Measurements from ENCODE around the gene ANO2.

The ANO2 gene

GRCh38 chr12:5524769-5525436 lies 420.2 kb downstream of the ANO2 start:
- DNase-seq, result no peak

DNA sequence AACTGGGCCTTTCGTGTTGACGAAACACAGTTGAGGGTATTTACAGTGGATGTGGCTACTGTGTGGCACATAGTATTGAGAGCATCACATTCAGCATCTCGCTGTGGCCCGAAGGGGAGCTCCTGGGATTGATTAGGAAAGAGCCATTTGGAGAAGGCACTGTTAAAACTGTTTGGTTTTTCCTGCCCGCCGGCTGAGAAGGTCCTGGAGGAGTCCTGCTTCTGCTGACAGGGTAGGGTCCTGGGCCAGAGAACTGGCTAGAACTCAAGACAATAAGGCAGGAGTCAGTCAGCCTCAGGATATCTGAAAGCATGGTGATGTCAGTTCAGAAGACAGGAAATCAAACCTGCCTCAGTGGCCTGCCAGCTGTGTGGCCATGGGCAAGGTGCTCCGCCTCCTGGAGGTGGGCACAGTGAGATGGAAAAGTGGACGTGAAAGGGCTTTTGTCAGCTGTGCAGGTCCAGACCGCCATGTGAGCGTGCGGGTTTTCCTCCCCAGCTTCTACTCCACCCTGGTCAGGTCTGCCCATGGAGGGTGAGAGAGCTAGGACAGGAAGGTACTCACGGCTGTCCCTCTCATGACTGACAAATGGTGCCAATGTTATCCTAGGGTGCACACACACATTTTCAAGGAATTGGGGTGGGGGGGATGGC lies 420.8 kb downstream of the ANO2 start:
- DNase-seq, result no peak

DNA sequence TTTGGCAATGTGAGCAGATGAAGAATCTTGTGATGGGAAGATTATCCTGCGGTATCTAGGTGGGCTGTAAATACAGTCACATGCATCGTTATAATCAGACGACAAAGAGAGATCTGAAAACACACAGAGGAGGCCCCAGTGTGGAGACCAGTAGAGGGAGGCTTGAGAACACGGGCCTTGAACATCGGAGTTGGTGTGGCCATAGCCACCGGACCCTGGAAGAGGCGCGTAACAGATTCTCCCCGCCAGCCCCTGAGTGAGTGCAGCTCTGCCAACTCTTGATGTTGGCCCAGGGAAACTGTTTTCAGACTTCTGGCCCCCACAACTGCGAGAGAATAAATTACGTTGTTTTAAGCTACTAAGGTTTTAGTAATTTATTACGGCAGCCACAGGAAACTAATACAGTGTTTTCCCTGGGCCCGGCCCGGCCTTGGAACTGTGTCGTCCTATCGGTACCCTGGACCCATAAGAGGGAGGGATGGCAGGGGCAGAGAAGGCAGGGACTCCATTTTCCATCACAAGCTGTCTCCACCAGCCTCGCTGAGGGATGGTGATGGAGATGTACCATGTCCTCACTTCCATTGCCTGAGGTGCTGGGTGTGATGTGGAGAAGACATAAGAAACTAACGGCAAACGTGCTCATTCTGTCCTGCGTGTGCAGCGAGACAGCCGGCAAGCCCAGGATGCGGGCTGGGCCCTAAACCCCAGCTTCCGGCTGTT lies 421.5 kb downstream of the ANO2 start:
- no peak for DNase-seq

DNA sequence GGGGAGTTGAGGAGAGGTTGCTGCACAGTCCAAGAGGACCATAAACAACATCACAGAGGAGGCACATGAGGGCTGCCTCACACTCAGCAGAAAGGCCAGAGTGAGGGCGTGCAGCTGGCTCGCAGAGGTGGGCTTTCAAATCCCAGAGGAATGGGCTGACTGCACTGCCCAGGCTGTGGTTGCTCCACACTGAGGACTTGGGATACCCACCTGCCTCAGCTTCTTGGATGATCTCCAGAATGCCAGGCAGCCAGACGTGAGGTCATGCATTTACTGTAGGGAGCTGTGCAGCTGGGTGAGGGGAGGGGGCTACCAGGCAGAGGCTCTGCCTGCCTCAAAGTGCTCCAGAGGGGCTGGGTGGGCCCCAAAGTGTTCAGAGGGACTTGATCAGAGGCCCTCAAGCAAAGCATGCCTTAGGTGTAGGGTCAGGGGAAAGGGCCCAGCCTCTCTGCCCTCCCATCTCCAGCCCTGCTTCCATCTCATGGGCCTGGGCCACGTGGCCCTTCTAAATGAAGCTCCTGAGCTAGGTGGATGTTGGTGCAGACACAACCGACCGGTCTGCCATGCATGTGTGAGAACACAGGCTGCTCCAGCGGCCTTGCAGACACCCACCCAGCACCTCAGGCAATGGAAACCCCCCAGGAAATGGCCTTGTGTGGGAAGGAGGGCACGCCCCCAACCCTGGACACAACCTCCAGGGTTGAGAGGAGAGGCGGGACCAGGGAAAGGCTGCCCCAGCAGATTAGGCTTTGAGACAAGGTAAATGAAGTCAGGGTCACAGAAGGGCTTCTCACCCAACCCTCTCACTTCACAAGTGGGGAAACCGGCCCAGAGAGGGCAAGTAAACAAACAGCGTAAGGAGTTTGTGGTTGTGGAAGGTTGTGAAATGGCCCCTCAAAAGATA lies 422.4 kb downstream of the ANO2 start:
- no peak for DNase-seq

DNA sequence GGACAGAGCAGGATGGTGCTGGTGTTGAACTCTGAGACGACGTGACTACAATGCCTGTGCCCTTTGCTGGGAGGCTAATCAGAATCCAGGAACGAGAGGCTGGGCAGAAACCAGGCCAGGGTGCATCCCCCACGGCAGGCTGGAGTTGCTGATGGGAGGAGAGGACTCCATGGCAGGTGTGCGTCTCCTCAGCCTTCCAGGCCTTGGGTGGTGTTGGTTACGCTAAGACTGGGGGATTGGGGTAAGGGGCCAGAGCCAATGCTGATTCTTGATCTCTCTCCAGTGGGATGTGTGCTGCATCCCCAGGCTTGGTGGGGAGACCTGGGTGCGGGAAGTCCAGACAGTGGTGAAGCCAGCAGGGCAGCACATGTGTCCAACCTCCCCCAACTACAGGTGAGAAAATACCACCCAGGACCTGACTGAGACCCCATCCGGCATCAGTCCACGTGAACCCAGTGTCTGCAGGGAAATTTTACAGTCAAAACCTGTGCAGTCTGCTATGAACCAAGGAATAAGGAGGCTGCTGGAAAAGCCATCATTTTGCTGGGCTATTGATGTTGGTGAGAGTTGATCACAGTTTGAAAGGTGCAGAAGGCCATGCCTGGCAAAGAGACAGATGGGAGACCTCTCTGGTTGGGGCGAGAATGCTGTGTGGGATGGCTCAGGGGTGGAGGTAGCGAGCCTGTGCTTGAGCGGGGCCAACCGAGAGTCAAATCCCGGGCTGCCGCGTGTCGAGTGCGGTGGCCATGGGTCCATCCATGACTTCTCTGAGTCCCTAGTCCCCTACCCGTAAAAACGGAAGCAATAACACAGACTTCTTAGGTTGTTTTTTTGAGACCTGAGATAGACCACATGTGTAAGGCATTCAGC lies 423.4 kb downstream of the ANO2 start:
- no peak for DNase-seq

DNA sequence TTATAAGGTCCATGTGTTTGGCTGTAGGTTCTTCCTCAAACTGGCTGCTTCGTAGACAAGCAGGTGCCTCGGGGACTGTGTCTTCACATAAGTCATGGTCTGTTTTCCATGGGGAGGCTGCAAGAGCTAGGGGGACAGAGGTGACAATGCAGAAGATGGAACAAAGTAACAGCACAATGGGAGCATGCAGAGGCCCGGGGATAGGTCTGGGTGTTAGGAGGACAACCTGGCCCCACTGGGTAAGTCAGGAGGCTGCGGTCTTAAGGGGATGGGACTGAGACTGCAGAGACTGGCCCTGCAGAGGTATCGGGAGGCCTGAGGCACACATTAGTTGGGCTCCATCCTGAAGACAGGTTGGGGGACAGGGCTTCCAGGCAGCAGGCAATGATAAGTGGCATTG lies 424.2 kb downstream of the ANO2 start:
- no peak for DNase-seq

DNA sequence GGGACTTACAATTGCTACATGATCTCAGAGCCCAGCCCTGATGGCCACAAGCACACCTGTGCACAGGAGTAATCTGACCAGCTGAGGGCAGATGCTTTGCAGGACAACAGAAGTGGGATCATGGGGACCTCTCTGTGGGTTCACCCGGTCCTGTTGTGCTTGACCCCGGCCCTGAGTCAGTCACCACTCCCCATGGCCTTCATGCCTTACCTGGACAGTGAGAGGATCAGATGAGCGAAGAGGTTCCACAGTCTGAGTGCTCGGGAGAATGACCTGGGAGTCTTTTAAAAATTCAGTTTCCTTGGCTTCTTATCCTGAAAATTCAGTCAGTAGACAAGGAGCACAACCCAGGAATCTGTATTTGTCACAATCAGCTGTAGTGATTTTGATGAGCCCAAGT lies 425.0 kb downstream of the ANO2 start:
- DNase-seq, result no peak

DNA sequence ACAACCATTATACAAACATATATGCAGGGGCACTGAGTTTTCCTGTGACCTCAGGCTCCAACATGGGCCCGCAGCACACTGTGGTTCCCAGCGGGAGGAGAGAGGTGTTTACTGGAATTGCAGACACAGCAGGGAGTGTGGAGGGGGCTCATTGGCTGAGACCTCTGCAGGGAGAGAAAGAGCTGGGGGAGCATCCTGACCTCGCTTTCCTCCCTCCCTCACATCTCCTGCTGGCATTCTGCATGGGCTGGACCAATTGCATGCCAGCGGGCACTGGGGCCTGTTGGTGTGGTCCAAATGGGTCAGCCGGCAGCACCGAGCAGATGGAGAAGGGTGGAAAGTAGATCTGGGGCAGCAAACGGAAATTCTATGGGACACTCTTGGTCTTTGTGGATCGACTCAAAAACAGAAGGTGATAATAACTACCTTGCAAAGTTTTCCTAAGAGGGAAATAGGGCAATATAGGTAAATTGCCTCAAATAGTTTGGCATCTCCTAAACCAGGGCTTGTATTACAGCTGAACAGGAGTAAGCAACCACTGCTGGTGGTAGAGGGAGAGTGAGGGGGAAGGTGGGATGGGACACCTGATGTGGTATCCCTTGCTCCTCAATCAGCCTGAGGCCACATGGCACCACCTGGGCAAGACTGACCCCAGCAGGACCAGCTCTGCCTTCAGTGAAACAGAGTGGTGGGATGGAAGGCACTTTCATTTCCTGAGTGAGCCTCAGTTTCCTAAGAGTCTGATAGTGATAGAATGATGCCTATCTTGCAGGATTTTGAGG lies 426.3 kb downstream of the ANO2 start:
- no peak for DNase-seq

GRCh38 chr12:5516371-5517241 lies 428.5 kb downstream of the ANO2 start:
- DNase-seq, result no peak

- DNase-seq, result no peak
These were observed 429.6 kb downstream of the ANO2 start for GRCh38 chr12:5515458-5515857.

DNA sequence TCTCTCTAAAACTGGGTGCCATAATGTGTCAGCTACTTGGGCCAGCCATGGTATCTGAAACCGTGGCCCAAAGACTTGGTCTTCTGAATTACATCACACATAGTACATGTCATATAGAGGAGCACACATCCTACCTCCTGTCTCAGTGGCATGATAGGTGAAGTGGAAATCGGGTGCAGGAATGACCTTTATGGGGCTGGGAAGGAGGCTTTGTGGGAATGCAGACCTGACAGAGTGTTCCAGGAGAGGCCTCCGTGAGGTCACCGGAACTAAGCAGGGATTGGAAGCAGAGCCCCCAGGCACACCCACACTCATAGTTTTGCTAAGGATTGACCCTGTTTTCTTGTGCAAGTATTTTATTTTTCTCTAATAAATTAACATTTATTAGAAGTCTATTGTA lies 430.5 kb downstream of the ANO2 start:
- DNase-seq, result no peak

DNA sequence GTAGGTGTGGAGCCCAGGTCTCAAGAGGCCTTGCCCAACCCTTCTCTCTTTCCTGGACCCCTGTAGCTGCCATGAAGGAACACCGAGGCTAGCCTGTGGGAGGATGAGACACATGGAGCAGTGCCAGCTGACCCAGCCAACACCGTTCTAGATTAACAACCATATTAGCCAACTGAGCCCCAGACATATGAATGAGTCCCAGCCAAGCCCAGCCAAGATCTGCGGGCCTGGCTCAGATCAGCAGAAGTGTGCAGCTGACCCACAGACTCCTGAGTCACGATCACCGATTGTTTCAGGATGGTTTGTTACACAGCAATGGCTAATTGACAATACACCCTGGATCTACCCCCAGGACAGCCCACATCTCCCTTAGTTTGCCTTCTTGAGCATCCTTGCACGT lies 431.0 kb downstream of the ANO2 start:
- DNase-seq, result no peak

DNA sequence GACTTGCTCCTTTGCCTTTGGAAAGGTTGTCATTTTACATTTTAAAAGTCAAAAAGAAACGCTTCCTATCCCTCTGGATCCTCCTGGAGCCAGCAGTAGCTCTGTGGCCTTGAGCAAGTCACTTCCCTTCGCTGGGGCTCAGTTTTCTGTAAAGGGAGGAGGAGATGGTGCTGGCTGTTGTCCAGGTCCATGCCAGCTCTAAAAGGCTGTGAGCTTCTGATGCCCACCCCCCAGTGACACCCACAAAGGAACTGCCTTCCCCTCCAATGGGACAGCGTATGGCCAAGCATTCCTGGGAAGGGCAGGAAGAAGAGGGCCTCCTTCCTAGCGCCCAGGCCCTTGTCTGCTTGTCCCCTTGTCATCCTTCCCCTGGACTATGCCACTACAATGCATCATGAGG lies 431.7 kb downstream of the ANO2 start:
- no peak for DNase-seq
